Hepatocyte (in vitro differentiated cells): ENCODE measurements around the gene MCCD1.

Experiments
- CTCF ChIP-seq: fragments of 200-600 bp; sonication (generic); IDR thresholded peaks from 2 replicates; pipeline ENCODE4 v1.5.1; 2016; ENCODE audit warnings: antibody characterized with exemption, mild to moderate bottlenecking; ENCODE audit not compliant: poor library complexity
- EZH2phosphoT487 ChIP-seq: fragments of 200-600 bp; sonication (generic); IDR thresholded peaks from one replicate; pipeline ENCODE4 v1.6.1; 2018; ENCODE audit warnings: antibody characterized with exemption, mild to moderate bottlenecking, low read depth, moderate library complexity; ENCODE audit not compliant: unreplicated experiment, severe bottlenecking

DNA sequence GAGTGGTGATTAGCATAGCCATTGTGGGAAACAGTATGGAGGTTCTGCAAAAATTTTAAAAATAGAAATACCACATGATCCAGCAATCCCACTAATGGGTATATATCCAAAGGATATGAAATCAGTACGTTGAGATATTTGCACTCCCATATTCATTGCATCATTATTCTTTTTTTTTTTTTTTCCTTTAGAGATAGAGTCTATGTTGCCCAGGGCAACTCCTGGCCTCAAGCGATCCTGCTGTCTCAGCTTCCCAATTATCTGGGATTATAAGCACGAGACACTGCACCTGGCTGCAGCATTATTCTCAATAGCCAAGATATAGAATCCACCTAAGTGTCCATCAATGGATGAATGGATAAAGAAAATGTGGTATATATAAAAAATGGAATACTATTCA lies 6.9 kb upstream of the MCCD1 start:
- no peak for TF ChIP-seq EZH2phosphoT487
- no peak for TF ChIP-seq CTCF
